OCI-LY7 (cell line): ENCODE results near the gene NPHP1. TPM values are rescaled to one million over a fixed set of nuclear protein-coding genes. Genes with fewer than 3 reads are reported as not detected.
"Not testable (repeated sequence)": the region's sequence is repeated elsewhere in the genome, so short reads cannot be mapped to it uniquely, and the experiment has no call there.

Source experiments
- BruUV-seq: library from RNA; stranded (reverse); fragments of 400-500 nt; replicated peaks from 2 replicates; lab custom pipeline; 2021; lab: Mats Ljungman, UMichigan
- CTCF ChIA-PET: fragments of 300-600 bp; sonication (Branson Sonifier 250); formaldehyde crosslinking; loops from one replicate; lab custom pipeline; 2022; ENCODE audit warnings: antibody characterized with exemption; ENCODE audit not compliant: unreplicated experiment; lab: Charles Lee
- POLR2A ChIA-PET: fragments of 300-600 bp; sonication (Branson Sonifier 250); formaldehyde crosslinking; loops from one replicate; lab custom pipeline; 2022; ENCODE audit warnings: antibody characterized with exemption; lab: Charles Lee
- DNase-seq: peaks from one replicate; pipeline ENCODE4 v3.0.0-alpha.2; 2015; ENCODE audit warnings: low spot score
- H2AFZ ChIP-seq: fragments of 200-600 bp; sonication (generic), shearing (Covaris generic); 2 replicates; pipeline ENCODE4 v1.6.1; 2014; ENCODE audit warnings: mild to moderate bottlenecking, antibody characterized with exemption, low read length, moderate library complexity
- H3K27ac ChIP-seq: fragments of 200-600 bp; sonication (generic); 2 replicates; pipeline ENCODE4 v1.5.1; 2014; ENCODE audit warnings: mixed run types, low read depth, mild to moderate bottlenecking, moderate library complexity, low read length, inconsistent platforms; ENCODE audit not compliant: poor library complexity, severe bottlenecking
- H3K36me3 ChIP-seq: fragments of 200-600 bp; sonication (generic); 2 replicates; pipeline ENCODE4 v1.6.1; 2014; ENCODE audit warnings: mild to moderate bottlenecking, antibody characterized with exemption, low read length, moderate library complexity, mixed read lengths; ENCODE audit not compliant: insufficient read depth
- H3K4me1 ChIP-seq: fragments of 200-600 bp; sonication (generic); 2 replicates; pipeline ENCODE4 v1.5.1; 2014; ENCODE audit warnings: mild to moderate bottlenecking, low read length; ENCODE audit not compliant: insufficient read depth, poor library complexity, severe bottlenecking
- H3K4me2 ChIP-seq: fragments of 200-600 bp; sonication (generic); 2 replicates; pipeline ENCODE4 v1.6.1; 2014; ENCODE audit warnings: mild to moderate bottlenecking, low read length
- H3K4me3 ChIP-seq: fragments of 200-600 bp; sonication (generic); 2 replicates; pipeline ENCODE4 v1.5.1; 2014; ENCODE audit warnings: mild to moderate bottlenecking, low read depth, low read length; ENCODE audit not compliant: poor library complexity, severe bottlenecking
- H3K79me2 ChIP-seq: fragments of 200-600 bp; sonication (generic); 2 replicates; pipeline ENCODE4 v1.6.1; 2016; ENCODE audit warnings: low read depth, mild to moderate bottlenecking, low read length, moderate library complexity, mixed read lengths; ENCODE audit not compliant: insufficient read depth
- H3K9me2 ChIP-seq: fragments of 200-600 bp; sonication (generic); 2 replicates; pipeline ENCODE4 v1.6.1; 2016; ENCODE audit warnings: mild to moderate bottlenecking, low read length, mixed read lengths; ENCODE audit not compliant: insufficient read depth
- H3K9me3 ChIP-seq: fragments of 200-600 bp; sonication (generic); 2 replicates; pipeline ENCODE4 v1.6.1; 2014; ENCODE audit warnings: mild to moderate bottlenecking, mixed run types, low read length, mixed read lengths
- H4K20me1 ChIP-seq: fragments of 200-600 bp; sonication (generic); 2 replicates; pipeline ENCODE4 v1.6.1; 2014; ENCODE audit warnings: mild to moderate bottlenecking, antibody characterized with exemption, low read length, moderate library complexity, mixed read lengths; ENCODE audit not compliant: insufficient read depth
- EZH2phosphoT487 ChIP-seq: fragments of 200-600 bp; sonication (generic); IDR thresholded peaks from 2 replicates; pipeline ENCODE4 v1.6.1; 2018; ENCODE audit warnings: low read depth, borderline replicate concordance, mild to moderate bottlenecking, mixed run types, antibody characterized with exemption, low read length, moderate library complexity, mixed read lengths
- intact Hi-C: fragments of 100-400 bp; cut with micrococcal nuclease; formaldehyde crosslinking; loops from one replicate; pipeline ENCODE4 v1.10.0; 2022; ENCODE audit not compliant: unreplicated experiment
- total RNA-seq, 2 experiments: library from RNA; depleted of rRNA in 1 of 2; stranded (reverse); fragments of >200 nt in 1 of 2; shearing (Covaris generic) in 1 of 2; gene quantifications; 2 replicates each; pipeline ENCODE4 v1.2.3, GENCODE V29; 2014 to 2022
- TF ChIP-seq, protein P1 (sequence below): fragments of 200-600 bp; sonication (generic); conservative IDR thresholded peaks from 2 replicates; pipeline ENCODE4 v1.5.1; 2014; ENCODE audit warnings: mild to moderate bottlenecking, antibody characterized with exemption, low read length, moderate library complexity, mixed read lengths

Gene NPHP1
- total RNA-seq, 2 experiments from 2014 or later = 1.6 to 2.0 TPM

DNA sequence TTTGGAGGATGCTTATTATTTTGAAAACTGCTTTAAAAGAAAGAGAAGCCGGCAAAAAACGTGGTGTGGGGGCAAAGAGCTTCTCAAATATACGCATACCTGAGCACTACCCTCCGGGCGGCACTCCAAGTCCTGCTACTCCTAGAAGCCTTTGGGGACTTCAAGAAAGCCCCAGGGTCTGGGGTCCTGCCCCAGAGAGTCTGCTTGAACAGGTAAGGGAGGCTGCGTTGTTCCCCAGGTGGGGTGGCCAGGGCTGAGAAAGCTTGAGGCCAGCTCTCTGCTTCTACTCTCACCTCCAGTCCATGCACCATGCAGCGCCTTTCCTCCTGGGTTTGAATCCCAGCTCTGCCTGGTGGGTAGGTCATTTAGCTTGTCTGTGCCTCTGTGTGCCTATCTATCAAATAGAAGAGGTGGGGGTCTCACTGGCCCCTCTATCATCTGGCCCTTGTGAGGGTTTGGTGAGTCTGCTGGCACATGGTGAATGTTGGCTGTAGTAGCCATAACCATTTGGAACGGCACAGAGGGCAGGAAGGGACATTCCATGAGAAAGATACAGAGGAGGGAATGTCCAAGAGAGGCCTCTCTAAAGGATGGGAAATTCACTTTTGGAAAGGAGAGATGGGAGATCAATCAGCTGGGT, 108.7 kb downstream of the NPHP1 start:
- Histone ChIP-seq H3K4me2 (no peak overlapping the region), H3K36me3 (no peaks in the 10 kb centered on the region), H3K9me3 (no peaks in the 10 kb centered on the region), H3K79me2 (no peaks in the 10 kb centered on the region), H3K9me2 (no peaks in the 10 kb centered on the region), H3K27ac (no peak overlapping the region), H3K4me3 (no peak overlapping the region), H4K20me1 (no peaks in the 10 kb centered on the region), H2AFZ (no peak overlapping the region), H3K4me1 (no peaks in the 10 kb centered on the region)
- ChIA-PET POLR2A (no interaction called here), CTCF (no interaction called here)
- TF ChIP-seq EZH2phosphoT487 = no peak
- TF ChIP-seq, protein P1, sequence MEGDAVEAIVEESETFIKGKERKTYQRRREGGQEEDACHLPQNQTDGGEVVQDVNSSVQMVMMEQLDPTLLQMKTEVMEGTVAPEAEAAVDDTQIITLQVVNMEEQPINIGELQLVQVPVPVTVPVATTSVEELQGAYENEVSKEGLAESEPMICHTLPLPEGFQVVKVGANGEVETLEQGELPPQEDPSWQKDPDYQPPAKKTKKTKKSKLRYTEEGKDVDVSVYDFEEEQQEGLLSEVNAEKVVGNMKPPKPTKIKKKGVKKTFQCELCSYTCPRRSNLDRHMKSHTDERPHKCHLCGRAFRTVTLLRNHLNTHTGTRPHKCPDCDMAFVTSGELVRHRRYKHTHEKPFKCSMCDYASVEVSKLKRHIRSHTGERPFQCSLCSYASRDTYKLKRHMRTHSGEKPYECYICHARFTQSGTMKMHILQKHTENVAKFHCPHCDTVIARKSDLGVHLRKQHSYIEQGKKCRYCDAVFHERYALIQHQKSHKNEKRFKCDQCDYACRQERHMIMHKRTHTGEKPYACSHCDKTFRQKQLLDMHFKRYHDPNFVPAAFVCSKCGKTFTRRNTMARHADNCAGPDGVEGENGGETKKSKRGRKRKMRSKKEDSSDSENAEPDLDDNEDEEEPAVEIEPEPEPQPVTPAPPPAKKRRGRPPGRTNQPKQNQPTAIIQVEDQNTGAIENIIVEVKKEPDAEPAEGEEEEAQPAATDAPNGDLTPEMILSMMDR = no peak
- no peak for DNase-seq
- intact Hi-C loops = no loop called here
- BruUV-seq = no TSS peak

DNA sequence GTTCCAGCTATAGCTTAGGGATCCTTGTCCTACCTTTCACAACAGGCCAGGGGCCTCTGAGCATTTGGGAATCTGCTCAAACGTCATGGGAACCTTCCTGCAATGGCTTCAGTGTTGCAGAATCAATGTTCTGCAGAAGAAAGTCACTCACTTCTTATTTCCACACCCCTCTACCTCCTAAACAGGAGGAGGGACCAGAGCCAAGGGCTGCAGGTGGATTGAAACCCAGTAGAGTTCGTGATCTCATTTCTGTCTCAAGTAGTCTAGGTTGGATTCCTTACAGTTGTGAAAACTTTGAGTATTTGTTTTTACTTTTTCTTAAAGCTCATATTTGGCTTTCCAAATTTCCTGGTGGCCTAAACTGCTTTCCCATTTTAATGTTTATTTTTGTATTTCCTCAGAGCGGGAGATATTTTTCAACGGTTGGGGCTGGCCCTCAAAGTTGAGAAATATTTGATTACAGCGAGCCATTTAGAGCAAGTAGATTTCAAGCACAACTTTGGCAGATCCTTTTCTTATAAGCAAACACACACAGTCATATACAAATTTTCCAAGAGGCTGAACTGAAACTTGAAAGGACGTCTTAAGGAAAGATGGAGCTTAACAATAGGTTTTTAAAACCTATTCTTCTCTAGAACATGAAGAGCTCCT, 109.8 kb downstream of the NPHP1 start:
- H3K9me3 ChIP-seq, intact Hi-C loops, H3K9me2 ChIP-seq, H3K4me3 ChIP-seq, H3K79me2 ChIP-seq, H2AFZ ChIP-seq, CTCF ChIA-PET, H3K4me2 ChIP-seq, DNase-seq, H3K36me3 ChIP-seq, H4K20me1 ChIP-seq, BruUV-seq, POLR2A ChIA-PET, H3K4me1 ChIP-seq, H3K27ac ChIP-seq: not testable (repeated sequence)

DNA sequence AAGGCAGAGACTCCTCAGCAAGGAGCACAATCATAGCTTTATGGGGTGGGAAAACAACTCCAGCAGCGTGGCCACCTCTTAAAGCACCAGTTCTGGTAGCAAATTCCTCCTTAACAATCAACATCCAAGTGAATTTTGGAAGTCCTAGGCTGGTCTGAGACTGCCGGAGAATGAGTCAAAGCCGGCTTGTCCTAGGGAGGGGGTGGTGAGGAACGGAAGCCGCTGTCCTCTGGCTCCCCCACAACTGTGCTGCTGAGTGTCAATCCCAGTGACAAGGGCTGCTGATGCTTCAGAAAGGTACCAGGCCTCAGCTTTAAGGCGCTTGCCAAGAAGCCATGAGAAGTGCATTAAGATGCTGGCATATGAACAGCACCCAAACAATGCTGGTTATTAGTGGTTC, 110.9 kb downstream of the NPHP1 start:
- H3K4me3 ChIP-seq, DNase-seq, H3K79me2 ChIP-seq, H3K4me1 ChIP-seq, CTCF ChIA-PET, POLR2A ChIA-PET, H3K9me2 ChIP-seq, H3K36me3 ChIP-seq, H3K9me3 ChIP-seq, H3K27ac ChIP-seq, intact Hi-C loops, H2AFZ ChIP-seq, H3K4me2 ChIP-seq, H4K20me1 ChIP-seq, BruUV-seq: not testable (repeated sequence)

- H3K9me2 ChIP-seq, H3K27ac ChIP-seq, intact Hi-C loops, H3K4me2 ChIP-seq, CTCF ChIA-PET, BruUV-seq, POLR2A ChIA-PET, H3K9me3 ChIP-seq, H4K20me1 ChIP-seq, H3K4me3 ChIP-seq, H3K4me1 ChIP-seq, H3K36me3 ChIP-seq, H3K79me2 ChIP-seq, DNase-seq, H2AFZ ChIP-seq: not testable (repeated sequence)
These were observed 114.6 kb downstream of the NPHP1 start for GRCh38 chr2:110090164-110090563.

DNA sequence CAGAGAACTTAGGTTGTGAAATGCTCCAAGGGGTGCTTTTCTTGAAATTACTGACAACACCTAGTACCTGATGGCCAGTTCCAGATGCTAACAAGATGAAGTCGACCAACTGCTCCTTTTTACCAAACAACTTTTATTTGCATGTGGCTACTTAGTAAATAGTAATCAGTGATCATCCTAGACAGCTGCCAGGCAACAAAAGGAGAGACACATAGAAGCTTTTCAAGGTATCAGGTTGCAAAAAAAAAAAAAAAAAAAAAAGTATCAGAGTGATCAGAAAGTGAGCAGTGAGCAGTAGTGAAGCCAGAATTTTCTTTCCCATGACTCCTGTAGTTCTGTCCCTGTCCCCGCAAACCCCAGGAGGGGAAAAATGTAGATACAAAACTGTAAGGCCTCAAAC, 121.1 kb downstream of the NPHP1 start:
- H3K4me3 ChIP-seq, POLR2A ChIA-PET, H3K4me1 ChIP-seq, H3K4me2 ChIP-seq, intact Hi-C loops, CTCF ChIA-PET, BruUV-seq, H3K9me2 ChIP-seq, DNase-seq, H4K20me1 ChIP-seq, H3K9me3 ChIP-seq, H2AFZ ChIP-seq, H3K79me2 ChIP-seq, H3K27ac ChIP-seq, H3K36me3 ChIP-seq: not testable (repeated sequence)
